ENCODE measurements around the gene PARVA.
A peak's percentile ranks its signal among the peaks of the same experiment; 100 is the strongest.

Gene PARVA

GRCh38 chr11:12565406-12565805 lies 188.0 kb downstream of the PARVA start:
- no peak for TF ChIP-seq SNAI2 (CRISPR knock-in tag; IDR thresholded peaks at IDR 0.05)
- no peak for ATAC-seq

- TF ChIP-seq ISL1 (CRISPR knock-in tag; IDR thresholded peaks at IDR 0.05) (no peak), ZFP3 (CRISPR knock-in tag; IDR thresholded peaks at IDR 0.05) (no peak), ZNF8 (CRISPR knock-in tag; IDR thresholded peaks at IDR 0.05) (no peak), ZNF565 (CRISPR knock-in tag; conservative IDR thresholded peaks at IDR 0.05; ENCODE audit: low read depth) (no peak), ESRRG (CRISPR knock-in tag; IDR thresholded peaks at IDR 0.05) (no peak), POU6F1 (CRISPR knock-in tag; IDR thresholded peaks at IDR 0.05; ENCODE audit: borderline replicate concordance, low read depth) (no peak), RARB (CRISPR knock-in tag; IDR thresholded peaks at IDR 0.05) (no peak), OSR1 (CRISPR knock-in tag; IDR thresholded peaks at IDR 0.05) (no peak), ZC3H10 (CRISPR knock-in tag; IDR thresholded peaks at IDR 0.05) (no peak), CREB5 (CRISPR knock-in tag; IDR thresholded peaks at IDR 0.05; ENCODE audit: low read depth) (no peak), ZNF70 (CRISPR knock-in tag; IDR thresholded peaks at IDR 0.05) (no peak), PATZ1 (CRISPR knock-in tag; IDR thresholded peaks at IDR 0.05; ENCODE audit: borderline replicate concordance) (no peak), CSRNP3 (CRISPR knock-in tag; IDR thresholded peaks at IDR 0.05) (no peak), ZFP30 (CRISPR knock-in tag; IDR thresholded peaks at IDR 0.05) (no peak), TCF4 (CRISPR knock-in tag; IDR thresholded peaks at IDR 0.05; ENCODE audit: borderline replicate concordance) (no peak), GLIS3 (CRISPR knock-in tag; IDR thresholded peaks at IDR 0.05) (no peak), CSDC2 (CRISPR knock-in tag; IDR thresholded peaks at IDR 0.05) (no peak), SNAI2 (CRISPR knock-in tag; IDR thresholded peaks at IDR 0.05) (no peak)
- no peak for ATAC-seq
Observed at GRCh38 chr11:12567746-12568460, 190.5 kb downstream of the PARVA start.

- ATAC-seq: no peak; the same call in 2 of the 3 replicates
- no peak for TF ChIP-seq GLIS3 (CRISPR knock-in tag; IDR thresholded peaks at IDR 0.05)
- TF ChIP-seq POU6F1 (CRISPR knock-in tag; IDR thresholded peaks at IDR 0.05; ENCODE audit: borderline replicate concordance, low read depth): no peak
- no peak for TF ChIP-seq CSDC2 (CRISPR knock-in tag; IDR thresholded peaks at IDR 0.05)
- TF ChIP-seq ISL1 (CRISPR knock-in tag; IDR thresholded peaks at IDR 0.05): peak; percentile 62
- TF ChIP-seq BACH2 (CRISPR knock-in tag; IDR thresholded peaks at IDR 0.05; ENCODE audit: borderline replicate concordance): no peak
- TF ChIP-seq ZFP3 (CRISPR knock-in tag; IDR thresholded peaks at IDR 0.05): no peak
- no peak for TF ChIP-seq ZNF565 (CRISPR knock-in tag; conservative IDR thresholded peaks at IDR 0.05; ENCODE audit: low read depth)
Observed at GRCh38 chr11:12569499-12570425, 192.4 kb downstream of the PARVA start.
